Activated naive CD8-positive, alpha-beta T cell treated with anti-CD3 and anti-CD28 coated beads for 36 hours (primary cell): ENCODE data around the gene BRIP1. TPM values are rescaled to one million over a fixed set of nuclear protein-coding genes. Genes with fewer than 3 reads are reported as not detected.
"Not testable (repeated sequence)": the region's sequence is repeated elsewhere in the genome, so short reads cannot be mapped to it uniquely, and the experiment has no call there.

Source experiments
- DNase-seq: peaks from one replicate; pipeline ENCODE4 v3.0.0; 2021
- H3K27ac Mint-ChIP-seq: one replicate; pipeline ENCODE4 v1.8.0; 2022; ENCODE audit warnings: mild to moderate bottlenecking, moderate library complexity, mixed read lengths
- H3K27me3 Mint-ChIP-seq: one replicate; pipeline ENCODE4 v1.8.0; 2022; ENCODE audit warnings: mild to moderate bottlenecking, mixed read lengths
- H3K36me3 Mint-ChIP-seq: one replicate; pipeline ENCODE4 v1.8.0; 2021; ENCODE audit warnings: mild to moderate bottlenecking, mixed read lengths
- H3K4me1 Mint-ChIP-seq: one replicate; pipeline ENCODE4 v1.8.0; 2021; ENCODE audit warnings: mixed read lengths
- H3K4me3 Mint-ChIP-seq: one replicate; pipeline ENCODE4 v1.8.0; 2022; ENCODE audit warnings: mild to moderate bottlenecking, moderate library complexity, mixed read lengths
- H3K9me3 Mint-ChIP-seq: one replicate; pipeline ENCODE4 v1.8.0; 2022; ENCODE audit warnings: mixed read lengths
- total RNA-seq, 2 experiments: library from RNA; stranded (reverse); gene quantifications; one replicate each; pipeline ENCODE4 v1.2.3, GENCODE V29; 2021

BRIP1 gene
- total RNA-seq, 2 experiments from 2014 or later, result 16.6 to 17.0 TPM

DNA sequence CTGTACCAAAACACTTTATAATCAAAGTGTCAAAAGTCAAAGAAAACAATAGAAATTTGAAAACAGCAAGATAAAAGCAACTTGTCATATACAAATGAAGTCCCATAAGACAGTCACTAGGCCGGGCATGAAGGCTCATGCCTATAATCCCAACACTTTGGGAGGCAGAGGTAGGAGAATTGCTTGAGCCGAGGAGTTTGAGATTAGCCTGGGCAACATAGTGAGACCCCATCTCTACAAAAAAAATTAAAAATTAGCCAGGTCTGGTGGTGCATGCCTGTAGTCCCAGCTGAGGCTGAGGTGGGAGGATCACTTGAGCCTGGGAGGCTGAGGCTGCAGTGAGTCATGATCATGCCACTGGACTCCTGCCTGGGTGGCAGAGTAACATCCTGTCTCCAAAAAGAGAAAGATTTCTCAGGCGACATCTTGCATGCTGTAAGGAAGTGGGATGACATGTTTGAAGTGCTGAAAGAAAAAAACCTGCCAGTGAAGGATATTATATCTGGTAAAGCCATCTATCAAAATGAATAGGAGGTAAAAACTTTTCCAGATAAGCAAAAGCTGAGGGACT lies 173.6 kb downstream of the BRIP1 start:
- peaks cover 31% of the 10 kb centered on the region for H3K36me3 Mint-ChIP-seq
- no peaks in the 10 kb centered on the region for H3K4me1 Mint-ChIP-seq
- H3K27me3 Mint-ChIP-seq, result no peaks in the 10 kb centered on the region
- H3K4me3 Mint-ChIP-seq, result no peak overlapping the region
- no peak overlapping the region for H3K27ac Mint-ChIP-seq
- peaks cover 4% of the 10 kb centered on the region for H3K9me3 Mint-ChIP-seq
- DNase-seq, result no peak

GRCh38 chr17:61687769-61688168 lies 175.6 kb downstream of the BRIP1 start:
- DNase-seq, result no peak
- no peaks in the 10 kb centered on the region for H3K4me1 Mint-ChIP-seq
- no peak overlapping the region for H3K4me3 Mint-ChIP-seq
- peaks cover 29% of the 10 kb centered on the region for H3K36me3 Mint-ChIP-seq
- H3K9me3 Mint-ChIP-seq, result peaks cover 4% of the 10 kb centered on the region
- no peak overlapping the region for H3K27ac Mint-ChIP-seq
- H3K27me3 Mint-ChIP-seq, result no peaks in the 10 kb centered on the region

GRCh38 chr17:61686113-61686512 lies 177.2 kb downstream of the BRIP1 start:
- H3K27ac Mint-ChIP-seq, result no peak overlapping the region
- peaks cover 4% of the 10 kb centered on the region for H3K9me3 Mint-ChIP-seq
- no peaks in the 10 kb centered on the region for H3K4me1 Mint-ChIP-seq
- no peak for DNase-seq
- H3K27me3 Mint-ChIP-seq, result no peaks in the 10 kb centered on the region
- H3K4me3 Mint-ChIP-seq, result no peak overlapping the region
- H3K36me3 Mint-ChIP-seq, result peaks cover 25% of the 10 kb centered on the region

- no peak overlapping the region for H3K4me3 Mint-ChIP-seq
- DNase-seq, result no peak
- no peaks in the 10 kb centered on the region for H3K27me3 Mint-ChIP-seq
- H3K36me3 Mint-ChIP-seq, result peaks cover 26% of the 10 kb centered on the region
- no peak overlapping the region for H3K27ac Mint-ChIP-seq
- H3K9me3 Mint-ChIP-seq, result peaks cover 4% of the 10 kb centered on the region
- no peaks in the 10 kb centered on the region for H3K4me1 Mint-ChIP-seq
These were observed 178.5 kb downstream of the BRIP1 start for GRCh38 chr17:61684818-61685217.

DNA sequence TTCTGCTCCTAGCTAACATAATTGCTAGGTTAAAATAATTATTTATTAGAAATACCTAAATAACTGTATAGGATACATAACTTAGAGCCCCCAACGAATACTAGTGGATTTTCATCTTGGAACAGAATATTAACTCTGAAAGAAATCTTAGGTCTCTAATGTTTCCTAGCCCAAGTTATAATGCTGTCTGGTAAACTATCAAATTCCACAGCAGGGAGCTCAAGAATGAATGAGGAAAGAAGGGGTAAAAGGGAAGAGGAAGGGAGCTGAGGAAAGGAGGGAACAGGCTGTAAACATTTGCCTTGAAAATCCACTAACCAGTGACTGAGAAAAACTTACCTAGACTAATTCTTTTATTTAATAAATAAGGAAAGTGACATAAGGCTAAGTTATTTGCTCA lies 179.2 kb downstream of the BRIP1 start:
- no peaks in the 10 kb centered on the region for H3K4me1 Mint-ChIP-seq
- peaks cover 21% of the 10 kb centered on the region for H3K36me3 Mint-ChIP-seq
- no peak overlapping the region for H3K27ac Mint-ChIP-seq
- H3K27me3 Mint-ChIP-seq, result no peaks in the 10 kb centered on the region
- DNase-seq, result no peak
- peaks cover 1% of the 10 kb centered on the region for H3K9me3 Mint-ChIP-seq
- H3K4me3 Mint-ChIP-seq, result no peak overlapping the region

DNA sequence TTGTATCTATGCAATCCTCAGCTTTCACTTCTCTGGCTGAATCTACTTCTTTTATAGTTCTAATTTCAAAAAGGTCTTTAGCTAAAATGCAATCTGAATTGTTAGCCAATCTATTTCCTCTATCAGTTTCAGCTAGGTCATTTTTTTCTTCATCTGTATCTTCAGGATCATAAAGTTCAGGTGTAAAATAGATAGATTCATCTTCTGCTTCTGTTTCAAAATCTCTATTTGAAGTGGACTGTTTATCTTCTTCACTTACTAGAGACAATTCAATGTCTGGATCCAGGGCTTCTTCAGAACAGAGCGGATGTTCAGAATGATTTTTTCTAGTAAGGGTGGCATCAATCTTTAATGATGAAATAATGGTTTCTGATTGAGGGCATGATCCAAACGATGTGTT lies 179.9 kb downstream of the BRIP1 start:
- no peak for DNase-seq
- H3K27ac Mint-ChIP-seq, result no peak overlapping the region
- no peak overlapping the region for H3K4me3 Mint-ChIP-seq
- peaks cover 13% of the 10 kb centered on the region for H3K36me3 Mint-ChIP-seq
- H3K9me3 Mint-ChIP-seq, result no peaks in the 10 kb centered on the region
- H3K4me1 Mint-ChIP-seq, result no peaks in the 10 kb centered on the region
- H3K27me3 Mint-ChIP-seq, result no peaks in the 10 kb centered on the region

DNA sequence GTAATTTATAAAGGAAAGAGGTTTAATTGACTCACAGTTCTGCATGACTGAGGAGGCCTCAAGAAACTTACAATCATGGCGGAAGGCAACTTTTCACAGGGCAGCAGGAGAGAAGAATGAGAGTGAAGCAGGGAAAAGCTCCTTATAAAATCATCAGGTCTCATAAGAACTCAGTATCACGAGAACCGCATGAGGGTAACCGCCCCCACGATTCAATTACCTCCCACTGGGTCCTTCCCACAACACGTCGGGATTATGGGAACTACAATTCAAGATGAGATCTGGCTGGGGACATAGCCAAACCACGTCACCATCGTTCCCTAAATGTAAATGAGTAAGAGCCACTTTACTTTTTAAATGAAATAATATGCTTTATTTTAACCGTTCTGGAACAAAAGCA lies 182.4 kb downstream of the BRIP1 start:
- Mint-ChIP-seq H3K4me3 (no peak overlapping the region), H3K36me3 (peaks cover 1% of the 10 kb centered on the region), H3K27me3 (no peaks in the 10 kb centered on the region), H3K27ac (no peak overlapping the region), H3K4me1 (no peaks in the 10 kb centered on the region), H3K9me3 (no peaks in the 10 kb centered on the region)
- no peak for DNase-seq

DNA sequence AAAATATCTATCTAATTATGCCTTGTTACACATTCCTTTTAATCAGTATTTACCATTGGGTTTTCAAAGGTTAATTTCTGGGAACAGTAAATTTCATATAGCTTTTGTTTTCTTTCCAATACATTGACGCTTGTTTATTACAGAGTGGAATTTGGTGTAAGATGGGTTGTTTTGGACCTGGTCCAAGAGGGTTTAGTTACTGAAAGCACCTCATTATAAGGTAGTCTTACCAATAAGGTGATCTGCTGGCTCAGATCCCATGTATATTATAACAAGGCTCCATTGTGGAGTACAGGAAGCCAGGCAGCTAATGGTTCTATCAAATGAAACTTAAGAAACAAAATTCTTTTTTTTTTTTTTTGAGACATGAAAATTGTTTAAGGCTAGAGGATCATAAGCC lies 185.0 kb downstream of the BRIP1 start:
- Mint-ChIP-seq H3K4me3 (no peak overlapping the region), H3K4me1 (no peaks in the 10 kb centered on the region), H3K27me3 (no peaks in the 10 kb centered on the region), H3K9me3 (peaks cover 2% of the 10 kb centered on the region), H3K27ac (no peak overlapping the region), H3K36me3 (peaks cover 3% of the 10 kb centered on the region)
- no peak for DNase-seq

- H3K36me3 Mint-ChIP-seq, H3K27ac Mint-ChIP-seq, DNase-seq, H3K4me3 Mint-ChIP-seq, H3K9me3 Mint-ChIP-seq, H3K27me3 Mint-ChIP-seq, H3K4me1 Mint-ChIP-seq: not testable (repeated sequence)
These were observed 186.0 kb downstream of the BRIP1 start for GRCh38 chr17:61677150-61677811.

DNA sequence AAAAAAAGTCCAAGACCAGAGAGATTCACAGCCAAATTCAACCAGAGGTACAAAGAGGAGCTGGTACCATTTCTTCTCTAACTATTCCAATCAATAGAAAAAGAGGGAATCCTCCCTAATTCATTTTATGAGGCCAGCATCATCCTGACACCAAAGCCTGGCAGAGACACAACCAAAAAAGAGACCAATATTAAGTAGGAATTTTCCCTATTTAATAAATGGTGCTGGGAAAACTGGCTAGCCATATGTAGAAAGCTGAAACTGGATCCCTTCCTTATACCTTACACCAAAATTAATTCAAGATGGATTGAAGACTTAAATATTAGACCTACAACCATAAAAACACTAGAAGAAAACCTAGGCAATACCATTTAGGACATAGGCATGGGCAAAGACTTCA lies 186.8 kb downstream of the BRIP1 start:
- H3K4me1 Mint-ChIP-seq, H3K27ac Mint-ChIP-seq, H3K27me3 Mint-ChIP-seq, H3K9me3 Mint-ChIP-seq, H3K4me3 Mint-ChIP-seq, H3K36me3 Mint-ChIP-seq, DNase-seq: not testable (repeated sequence)

GRCh38 chr17:61674609-61675008 lies 188.7 kb downstream of the BRIP1 start:
- not testable (repeated sequence) for H3K36me3 Mint-ChIP-seq, DNase-seq, H3K4me1 Mint-ChIP-seq

DNA sequence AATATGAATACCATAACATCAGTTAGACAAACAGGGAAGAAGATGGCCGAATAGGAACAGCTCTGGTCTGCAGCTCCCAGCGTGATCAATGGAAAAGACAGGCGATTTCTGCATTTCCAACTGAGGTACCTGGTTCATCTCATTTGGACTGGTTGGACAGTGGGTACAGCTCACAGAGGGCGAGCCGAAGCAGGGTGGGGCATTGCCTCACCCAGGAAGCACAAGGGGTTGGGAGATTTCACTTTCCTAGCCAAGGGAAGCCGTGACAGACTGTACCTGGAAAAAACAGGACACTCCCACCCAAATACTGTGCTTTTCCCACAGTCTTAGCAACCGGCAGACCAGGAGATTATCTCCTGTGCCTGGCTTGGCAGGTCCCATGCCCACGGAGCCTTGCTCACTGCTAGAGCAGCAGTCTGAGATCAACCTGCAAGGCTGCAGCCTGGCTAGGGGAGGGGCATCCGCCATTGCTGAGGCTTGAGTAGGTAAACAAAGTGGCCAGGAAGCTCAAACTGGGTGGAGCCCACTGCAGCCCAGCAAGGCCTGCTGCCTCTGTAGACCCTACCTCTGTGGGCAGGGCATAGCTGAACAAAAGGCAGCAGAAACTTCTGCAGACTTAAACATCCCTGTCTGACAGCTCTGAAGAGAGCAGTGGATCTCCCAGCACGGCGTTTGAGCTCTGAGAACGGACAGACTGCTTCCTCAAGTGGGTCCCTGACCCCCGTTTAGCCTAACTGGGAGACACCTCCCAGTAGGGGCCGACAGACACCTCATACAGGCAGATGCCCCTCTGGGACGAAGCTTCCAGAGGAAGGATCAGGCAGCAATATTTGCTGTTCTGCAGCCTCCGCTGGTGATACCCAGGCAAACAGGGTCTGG lies 190.1 kb downstream of the BRIP1 start:
- H3K27ac Mint-ChIP-seq, H3K4me3 Mint-ChIP-seq, H3K36me3 Mint-ChIP-seq, H3K9me3 Mint-ChIP-seq, H3K27me3 Mint-ChIP-seq, H3K4me1 Mint-ChIP-seq, DNase-seq: not testable (repeated sequence)

More at GRCh38 chr17:61674609-61675008, 188.7 kb downstream of the BRIP1 start:
- not testable (repeated sequence) for H3K27me3 Mint-ChIP-seq, H3K4me3 Mint-ChIP-seq, H3K27ac Mint-ChIP-seq, H3K9me3 Mint-ChIP-seq

- peaks cover 2% of the 10 kb centered on the region for H3K9me3 Mint-ChIP-seq
- no peak overlapping the region for H3K4me3 Mint-ChIP-seq
- no peak overlapping the region for H3K27ac Mint-ChIP-seq
- DNase-seq, result no peak
- H3K36me3 Mint-ChIP-seq, result peaks cover 2% of the 10 kb centered on the region
- H3K27me3 Mint-ChIP-seq, result peaks cover 6% of the 10 kb centered on the region
- no peaks in the 10 kb centered on the region for H3K4me1 Mint-ChIP-seq
These were observed 191.2 kb downstream of the BRIP1 start for GRCh38 chr17:61672140-61672539.

DNA sequence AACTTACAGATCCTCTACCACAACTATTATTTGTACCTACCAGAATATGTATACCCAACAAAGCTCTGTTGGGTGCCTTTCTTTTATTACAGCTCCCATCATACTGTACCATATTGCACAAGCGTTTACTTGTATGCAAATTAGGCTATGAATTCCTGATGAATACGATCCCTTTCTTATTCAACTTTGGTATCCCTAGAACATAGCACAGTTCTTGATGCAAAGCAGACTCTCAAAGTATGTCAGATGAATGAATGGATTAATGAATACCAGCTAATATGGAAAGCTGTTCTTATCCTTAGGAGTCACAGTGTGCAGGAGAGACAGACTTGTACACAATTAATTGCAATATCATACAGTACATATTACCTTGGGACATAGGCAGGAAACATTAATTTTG lies 192.6 kb downstream of the BRIP1 start:
- no peak overlapping the region for H3K27ac Mint-ChIP-seq
- no peak for DNase-seq
- H3K36me3 Mint-ChIP-seq, result peaks cover 2% of the 10 kb centered on the region
- H3K4me1 Mint-ChIP-seq, result no peaks in the 10 kb centered on the region
- H3K9me3 Mint-ChIP-seq, result peaks cover 2% of the 10 kb centered on the region
- no peak overlapping the region for H3K4me3 Mint-ChIP-seq
- H3K27me3 Mint-ChIP-seq, result peaks cover 9% of the 10 kb centered on the region

- DNase-seq, result no peak
- peaks cover under 1% of the 10 kb centered on the region for H3K9me3 Mint-ChIP-seq
- peaks cover 2% of the 10 kb centered on the region for H3K36me3 Mint-ChIP-seq
- H3K4me3 Mint-ChIP-seq, result no peak overlapping the region
- H3K27ac Mint-ChIP-seq, result no peak overlapping the region
- H3K27me3 Mint-ChIP-seq, result peaks cover 12% of the 10 kb centered on the region
- H3K4me1 Mint-ChIP-seq, result no peaks in the 10 kb centered on the region
These were observed 193.8 kb downstream of the BRIP1 start for GRCh38 chr17:61669522-61669921.
